Gastrocnemius medialis (tissue), 4 donors: ENCODE results near the gene SETD1A.

Source experiments
- POLR2A ChIP-seq, 2 donors: fragments of 450-650 bp; IDR thresholded peaks; one replicate each; pipeline ENCODE4 v1.6.1; 2017; ENCODE audit warnings: antibody characterized with exemption in 2 of 2, mild to moderate bottlenecking in 2 of 2, moderate library complexity in 2 of 2
- TF ChIP-seq, protein P1 (sequence below), 5 experiments: fragments of 450-650 bp in 3 of 5; fragments of 200-600 bp in 2 of 5; sonication (generic) in 2 of 5; IDR thresholded peaks in 4 of 5; conservative IDR thresholded peaks in 1 of 5; 1 replicate in 4 of 5; 2 replicates in 1 of 5; pipeline ENCODE4 v1.5.1; 2016 to 2019; ENCODE audit warnings: antibody characterized with exemption in 5 of 5, mild to moderate bottlenecking in 3 of 5, moderate library complexity in 3 of 5

DNA sequence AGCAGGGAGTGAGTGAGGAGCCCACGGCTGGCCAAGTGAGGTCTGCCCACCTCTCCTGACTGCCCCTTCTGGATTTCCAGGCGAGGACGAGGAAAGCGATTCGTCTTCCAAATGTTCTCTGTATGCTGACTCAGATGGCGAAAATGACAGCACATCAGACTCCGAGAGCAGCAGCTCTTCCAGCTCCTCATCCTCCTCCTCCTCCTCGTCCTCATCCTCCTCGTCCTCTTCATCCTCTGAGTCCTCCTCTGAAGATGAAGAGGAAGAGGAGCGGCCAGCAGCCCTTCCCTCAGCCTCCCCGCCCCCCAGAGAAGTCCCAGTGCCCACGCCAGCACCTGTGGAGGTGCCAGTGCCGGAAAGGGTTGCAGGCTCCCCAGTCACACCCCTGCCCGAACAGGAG is 13.7 kb downstream of the SETD1A start:
- TF ChIP-seq, protein P1, sequence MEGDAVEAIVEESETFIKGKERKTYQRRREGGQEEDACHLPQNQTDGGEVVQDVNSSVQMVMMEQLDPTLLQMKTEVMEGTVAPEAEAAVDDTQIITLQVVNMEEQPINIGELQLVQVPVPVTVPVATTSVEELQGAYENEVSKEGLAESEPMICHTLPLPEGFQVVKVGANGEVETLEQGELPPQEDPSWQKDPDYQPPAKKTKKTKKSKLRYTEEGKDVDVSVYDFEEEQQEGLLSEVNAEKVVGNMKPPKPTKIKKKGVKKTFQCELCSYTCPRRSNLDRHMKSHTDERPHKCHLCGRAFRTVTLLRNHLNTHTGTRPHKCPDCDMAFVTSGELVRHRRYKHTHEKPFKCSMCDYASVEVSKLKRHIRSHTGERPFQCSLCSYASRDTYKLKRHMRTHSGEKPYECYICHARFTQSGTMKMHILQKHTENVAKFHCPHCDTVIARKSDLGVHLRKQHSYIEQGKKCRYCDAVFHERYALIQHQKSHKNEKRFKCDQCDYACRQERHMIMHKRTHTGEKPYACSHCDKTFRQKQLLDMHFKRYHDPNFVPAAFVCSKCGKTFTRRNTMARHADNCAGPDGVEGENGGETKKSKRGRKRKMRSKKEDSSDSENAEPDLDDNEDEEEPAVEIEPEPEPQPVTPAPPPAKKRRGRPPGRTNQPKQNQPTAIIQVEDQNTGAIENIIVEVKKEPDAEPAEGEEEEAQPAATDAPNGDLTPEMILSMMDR (IDR thresholded peaks at IDR 0.05 in 4 of 5, conservative IDR thresholded peaks at IDR 0.05 in 1 of 5): no peak
- TF ChIP-seq POLR2A (IDR thresholded peaks at IDR 0.05): no peak
